Type B pancreatic cell (in vitro differentiated cells): ENCODE data around the gene INTU. TPM values are rescaled to one million over a fixed set of nuclear protein-coding genes. Genes with fewer than 3 reads are reported as not detected.

Experiments
- DNase-seq: peaks from one replicate; pipeline ENCODE4 v3.0.0; 2021; ENCODE audit warnings: mixed read lengths; ENCODE audit not compliant: unreplicated experiment; ENCODE audit errors: extremely low spot score
- H3K27ac Mint-ChIP-seq: 2 replicates; pipeline ENCODE4 v1.8.0; 2021; ENCODE audit warnings: mild to moderate bottlenecking, mixed read lengths
- H3K27me3 Mint-ChIP-seq: 2 replicates; pipeline ENCODE4 v1.8.0; 2021; ENCODE audit warnings: mixed read lengths
- H3K36me3 Mint-ChIP-seq: 2 replicates; pipeline ENCODE4 v1.8.0; 2021; ENCODE audit warnings: mixed read lengths
- H3K4me1 Mint-ChIP-seq: one replicate; pipeline ENCODE4 v1.8.0; 2021; ENCODE audit warnings: mixed read lengths; ENCODE audit not compliant: unreplicated experiment
- H3K4me3 Mint-ChIP-seq: 2 replicates; pipeline ENCODE4 v1.8.0; 2021; ENCODE audit warnings: mild to moderate bottlenecking, mixed read lengths
- H3K9me3 Mint-ChIP-seq: 2 replicates; pipeline ENCODE4 v1.8.0; 2021; ENCODE audit warnings: mixed read lengths
- CTCF ChIP-seq: fragments of 200-600 bp; sonication (generic); conservative IDR thresholded peaks from 2 replicates; pipeline ENCODE4 v1.5.0; 2021; ENCODE audit warnings: antibody characterized with exemption, mild to moderate bottlenecking
- total RNA-seq: library from RNA; stranded (reverse); gene quantifications from 2 replicates; pipeline ENCODE4 v1.2.1, GENCODE V29; 2021; ENCODE audit warnings: low replicate concordance

The INTU gene
- total RNA-seq, 1 donor from 2014 or later, result 20.7 TPM

DNA sequence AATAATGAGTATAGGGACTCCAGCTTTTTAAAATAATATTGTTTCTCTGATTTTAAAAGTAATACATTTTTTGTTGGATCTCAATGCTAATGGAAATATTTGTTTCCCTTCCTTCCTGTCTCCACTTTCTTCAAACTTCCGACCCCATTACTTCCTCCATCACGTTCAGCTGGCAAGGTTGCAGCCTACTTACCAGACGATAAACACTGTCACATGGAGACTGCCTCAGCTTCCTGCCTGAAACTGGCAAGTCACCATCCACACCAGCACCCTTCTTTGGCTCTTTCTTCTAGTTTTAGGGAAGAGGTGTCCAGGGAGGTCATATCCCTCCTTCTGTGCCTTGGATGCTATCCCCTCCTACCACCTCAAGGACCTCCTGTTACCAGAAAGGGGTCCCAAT is 3.4 kb upstream of the INTU start:
- H3K9me3 Mint-ChIP-seq, result no peaks in the 10 kb centered on the region
- peaks cover 33% of the 10 kb centered on the region for H3K27me3 Mint-ChIP-seq
- no peak for TF ChIP-seq CTCF

DNA sequence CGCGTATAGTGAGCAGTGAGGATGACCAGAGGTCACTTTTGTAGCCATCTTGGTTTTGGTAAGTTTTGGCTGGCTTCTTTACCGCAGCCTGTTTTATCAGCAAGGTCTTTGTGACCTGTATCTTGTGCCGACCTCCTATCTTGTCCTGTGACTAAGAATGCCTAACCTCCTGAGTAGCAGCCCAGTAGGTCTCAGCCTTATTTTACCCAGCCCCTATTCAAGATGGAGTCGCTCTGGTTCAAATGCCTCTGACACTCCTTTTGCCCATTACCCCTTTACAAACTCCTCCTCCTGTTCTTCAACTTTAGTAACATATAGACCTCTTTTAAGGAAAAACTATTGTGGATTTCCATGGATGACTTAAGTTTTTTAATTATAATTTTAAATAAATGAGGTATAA is 2.6 kb upstream of the INTU start:
- no peaks in the 10 kb centered on the region for H3K9me3 Mint-ChIP-seq
- peaks cover 27% of the 10 kb centered on the region for H3K27me3 Mint-ChIP-seq
- no peaks in the 10 kb centered on the region for H3K36me3 Mint-ChIP-seq
- no peak for TF ChIP-seq CTCF
- H3K27ac Mint-ChIP-seq, result no peak overlapping the region
- no peaks in the 10 kb centered on the region for H3K4me1 Mint-ChIP-seq
- no peak overlapping the region for H3K4me3 Mint-ChIP-seq
- DNase-seq, result no peak

More for the DNA sequence above, 3.4 kb upstream of the INTU start:
- Mint-ChIP-seq H3K4me1 (peaks cover 3% of the 10 kb centered on the region), H3K36me3 (no peaks in the 10 kb centered on the region), H3K4me3 (no peak overlapping the region), H3K27ac (no peak overlapping the region)
- DNase-seq, result no peak

DNA sequence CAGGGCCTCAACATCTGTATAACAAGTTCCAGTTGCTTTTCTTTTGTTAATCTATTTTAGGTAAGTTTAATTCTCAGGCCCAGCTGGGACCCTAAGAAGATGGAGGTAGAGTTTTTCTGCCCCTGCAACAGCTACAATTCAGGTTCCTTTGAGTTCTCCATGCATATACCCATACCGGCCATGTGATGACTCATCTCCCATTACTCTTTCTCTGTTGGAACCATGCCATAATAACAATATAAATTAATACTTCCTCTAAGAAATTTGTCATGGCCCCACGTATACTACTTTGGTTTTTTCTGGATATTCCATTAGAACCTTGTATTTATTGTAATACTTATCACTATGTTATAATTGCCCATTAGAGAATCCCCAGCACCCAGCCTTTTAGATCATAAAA is 1.3 kb upstream of the INTU start:
- no peak overlapping the region for H3K4me3 Mint-ChIP-seq
- no peak overlapping the region for H3K27ac Mint-ChIP-seq
- no peak for TF ChIP-seq CTCF
- no peak for DNase-seq
- H3K36me3 Mint-ChIP-seq, result no peaks in the 10 kb centered on the region
- H3K4me1 Mint-ChIP-seq, result no peaks in the 10 kb centered on the region
- H3K9me3 Mint-ChIP-seq, result no peaks in the 10 kb centered on the region
- H3K27me3 Mint-ChIP-seq, result peaks cover 23% of the 10 kb centered on the region

GRCh38 chr4:127634181-127634580 is 1.4 kb downstream of the INTU start:
- no peak overlapping the region for H3K27ac Mint-ChIP-seq

DNA sequence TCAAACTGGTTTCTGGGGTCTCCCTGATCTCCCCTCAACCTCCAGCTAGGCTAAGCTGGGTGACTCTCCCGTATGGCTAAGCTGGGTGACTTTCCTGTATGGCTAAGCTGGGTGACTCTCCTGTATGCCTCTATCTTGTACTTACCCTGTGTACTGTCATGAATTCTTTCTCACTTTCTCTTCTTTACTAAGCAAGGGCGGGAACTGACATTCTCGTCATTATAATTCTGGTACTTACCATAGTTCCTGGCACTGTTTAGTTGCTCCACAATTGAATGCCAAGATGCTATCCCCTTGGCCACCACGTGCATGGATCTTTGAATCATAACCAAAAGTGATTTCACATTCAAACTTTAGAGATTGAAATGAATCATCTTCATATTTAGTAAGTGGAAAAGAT is 8.8 kb downstream of the INTU start:
- no peak overlapping the region for H3K27ac Mint-ChIP-seq
- no peaks in the 10 kb centered on the region for H3K4me1 Mint-ChIP-seq
- no peak for TF ChIP-seq CTCF
- H3K36me3 Mint-ChIP-seq, result peaks cover 24% of the 10 kb centered on the region
- no peak for DNase-seq
- no peaks in the 10 kb centered on the region for H3K27me3 Mint-ChIP-seq
- H3K4me3 Mint-ChIP-seq, result no peak overlapping the region
- no peaks in the 10 kb centered on the region for H3K9me3 Mint-ChIP-seq

More at GRCh38 chr4:127634181-127634580, 1.4 kb downstream of the INTU start:
- no peaks in the 10 kb centered on the region for H3K9me3 Mint-ChIP-seq
- TF ChIP-seq CTCF, result no peak
- H3K4me3 Mint-ChIP-seq, result no peak overlapping the region
- H3K27me3 Mint-ChIP-seq, result peaks cover 12% of the 10 kb centered on the region
- no peak for DNase-seq
- H3K36me3 Mint-ChIP-seq, result no peaks in the 10 kb centered on the region
- no peaks in the 10 kb centered on the region for H3K4me1 Mint-ChIP-seq

- H3K27me3 Mint-ChIP-seq, result no peaks in the 10 kb centered on the region
- no peak for TF ChIP-seq CTCF
- H3K9me3 Mint-ChIP-seq, result no peaks in the 10 kb centered on the region
- no peaks in the 10 kb centered on the region for H3K4me1 Mint-ChIP-seq
- H3K4me3 Mint-ChIP-seq, result no peak overlapping the region
- no peak for DNase-seq
- no peak overlapping the region for H3K27ac Mint-ChIP-seq
- H3K36me3 Mint-ChIP-seq, result peaks cover 31% of the 10 kb centered on the region
Observed at GRCh38 chr4:127642169-127642568, 9.4 kb downstream of the INTU start.
